ENCODE data around the gene TSPEAR. TPM values are rescaled to one million over a fixed set of nuclear protein-coding genes. Genes with fewer than 3 reads are reported as not detected.

TSPEAR gene
- total RNA-seq, 1 donor from 2014 or later, result 0.65 TPM

DNA sequence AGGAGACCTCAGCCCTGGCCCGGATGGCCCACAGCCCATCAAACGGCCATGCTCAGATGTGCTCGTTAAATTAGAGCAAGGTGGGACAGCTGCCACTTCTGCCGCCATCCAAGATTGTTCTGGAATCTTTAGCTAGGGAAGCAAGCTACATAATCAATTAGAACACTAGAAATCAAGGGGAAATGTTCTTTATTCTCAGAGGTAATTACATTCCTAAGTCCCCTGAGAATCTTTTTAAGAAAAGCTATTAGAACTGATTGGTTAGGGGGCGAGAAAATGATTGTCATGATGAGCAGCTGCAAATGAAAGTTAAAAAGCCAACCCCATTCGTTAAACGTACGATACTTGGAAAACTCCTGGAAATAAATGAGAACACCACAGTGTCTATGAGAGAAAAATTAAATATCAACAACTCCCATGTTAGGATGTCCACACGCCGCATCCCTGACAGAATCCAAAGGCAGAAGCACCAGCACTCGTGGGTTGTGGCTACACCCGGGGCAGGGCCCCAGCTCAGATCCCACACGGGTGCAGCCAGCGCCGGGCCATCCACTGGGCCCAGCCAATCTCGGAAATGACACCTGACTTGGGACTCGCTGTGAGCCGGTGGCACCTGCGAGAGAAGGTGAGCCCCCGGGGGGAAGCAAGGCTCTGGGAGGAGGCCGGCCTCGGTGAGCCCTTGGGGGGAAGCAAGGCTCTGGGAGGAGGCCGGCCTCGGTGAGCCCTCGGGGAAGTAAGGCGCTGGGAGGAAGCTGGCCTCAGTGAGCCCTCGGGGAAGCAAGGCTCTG is 209.0 kb downstream of the TSPEAR start:
- intact Hi-C loops (cut with DNase I), result no loop called here
- ATAC-seq (no peak), DNase-seq (ENCODE audit: missing footprints) (no peak)

DNA sequence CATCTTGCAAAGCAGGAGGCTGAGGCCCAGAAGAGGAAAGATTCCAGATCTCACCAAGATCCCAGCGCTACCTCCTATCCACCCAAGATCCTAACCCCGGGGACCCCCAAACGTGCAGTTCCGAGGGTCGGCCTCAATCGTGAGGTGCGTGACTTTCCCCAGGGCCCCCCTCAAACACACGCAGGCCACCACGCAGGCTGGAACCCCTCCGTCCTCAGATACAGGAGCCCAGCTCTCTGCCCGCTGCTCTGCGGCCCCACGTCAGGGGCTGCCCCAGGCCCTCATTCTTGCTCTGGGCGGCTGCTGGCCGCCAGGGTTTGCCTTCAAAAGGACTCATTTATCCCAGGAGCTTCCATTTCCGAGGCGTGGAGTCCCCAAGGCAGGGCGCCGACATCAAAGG is 211.3 kb downstream of the TSPEAR start:
- intact Hi-C loops (cut with DNase I), result no loop called here
- ATAC-seq, result no peak
- no peak for DNase-seq (ENCODE audit: missing footprints)

DNA sequence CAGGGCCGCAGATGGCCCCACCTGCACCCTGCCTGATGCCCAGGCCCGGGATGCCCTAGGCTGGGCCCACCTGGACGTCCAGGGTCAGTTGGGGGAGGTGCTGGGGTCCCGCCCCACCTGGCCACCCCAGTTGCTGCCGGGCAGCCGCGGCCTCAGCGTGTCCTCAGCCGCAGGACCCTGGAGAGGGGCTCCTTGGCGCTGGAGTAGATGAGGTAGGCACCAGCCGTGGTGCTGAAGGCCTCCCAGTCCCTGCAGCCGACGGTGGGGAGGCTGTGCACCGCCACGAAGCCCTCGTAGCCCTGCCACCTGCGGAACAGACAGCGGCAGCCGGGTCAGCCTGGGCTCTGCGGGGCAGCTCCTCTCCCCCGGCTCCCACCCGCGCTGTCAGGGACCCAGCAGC is 211.7 kb downstream of the TSPEAR start:
- DNase-seq (ENCODE audit: missing footprints) (no peak), ATAC-seq (no peak)
- intact Hi-C loops (cut with DNase I), result no loop called here

DNA sequence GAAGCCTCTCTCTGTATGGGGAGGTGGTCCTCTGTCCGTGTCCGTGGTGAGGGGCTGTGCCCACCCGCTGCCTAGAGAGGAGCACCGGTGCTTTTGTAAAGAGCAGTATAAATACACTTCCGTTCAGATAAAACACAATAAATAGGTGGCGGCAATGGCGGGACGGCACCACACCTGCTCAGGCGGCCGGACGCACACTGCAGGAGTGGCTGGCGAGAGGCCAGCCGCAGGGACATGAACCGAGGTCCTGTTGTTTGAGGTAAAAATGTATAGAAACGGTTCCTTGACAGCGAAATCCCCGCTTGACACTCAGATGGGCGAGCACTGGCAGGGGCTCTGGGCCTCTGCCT is 212.2 kb downstream of the TSPEAR start:
- DNase-seq (ENCODE audit: missing footprints), result no peak
- no peak for ATAC-seq
- intact Hi-C loops (cut with DNase I), result no loop called here

DNA sequence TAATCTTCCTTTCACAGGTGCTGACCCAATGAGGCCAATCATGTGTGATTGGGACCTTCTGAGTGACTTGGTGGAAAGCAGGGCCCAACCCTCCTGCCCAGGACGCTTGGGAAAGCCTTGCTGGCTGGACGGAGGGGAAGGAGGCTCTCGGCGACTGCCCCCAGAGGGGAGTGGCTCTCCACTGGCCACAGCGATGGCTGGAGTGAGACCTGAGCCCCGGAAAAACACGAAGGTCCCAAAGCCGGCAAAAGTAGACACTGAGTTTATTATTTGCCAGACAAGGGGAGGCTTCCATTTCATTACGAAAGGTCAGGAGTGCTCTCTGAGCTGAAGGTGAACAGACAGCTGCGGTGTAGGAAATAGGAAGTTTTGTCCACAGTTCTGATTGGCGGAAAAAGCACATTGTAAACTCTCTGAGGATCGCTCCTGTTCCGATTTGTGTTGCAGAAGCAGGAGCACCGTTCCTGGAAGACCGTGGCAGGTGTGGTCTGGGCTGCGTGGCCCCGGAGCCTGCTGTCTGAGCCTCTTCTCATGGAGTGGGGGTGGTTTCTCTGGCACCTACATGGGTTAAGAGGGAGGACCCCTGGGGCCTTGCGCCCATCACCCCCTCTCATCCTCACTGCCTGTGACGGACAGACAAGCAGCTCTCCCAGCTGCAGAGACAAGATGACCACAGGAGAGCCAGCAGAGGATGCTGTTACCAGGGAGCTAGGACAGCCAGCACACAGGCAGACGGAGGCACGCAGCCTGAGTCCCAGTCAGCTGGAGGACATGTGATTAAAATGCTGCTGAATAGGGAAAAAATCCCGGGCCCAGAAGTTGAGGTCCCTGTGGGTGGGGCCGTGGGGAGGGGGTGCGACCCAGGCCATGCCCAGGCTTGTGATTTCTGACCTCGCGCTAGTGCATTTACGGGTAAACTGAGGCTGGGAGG is 212.8 kb downstream of the TSPEAR start:
- DNase-seq (ENCODE audit: missing footprints) (no peak), ATAC-seq (no peak)
- intact Hi-C loops (cut with DNase I), result no loop called here

DNA sequence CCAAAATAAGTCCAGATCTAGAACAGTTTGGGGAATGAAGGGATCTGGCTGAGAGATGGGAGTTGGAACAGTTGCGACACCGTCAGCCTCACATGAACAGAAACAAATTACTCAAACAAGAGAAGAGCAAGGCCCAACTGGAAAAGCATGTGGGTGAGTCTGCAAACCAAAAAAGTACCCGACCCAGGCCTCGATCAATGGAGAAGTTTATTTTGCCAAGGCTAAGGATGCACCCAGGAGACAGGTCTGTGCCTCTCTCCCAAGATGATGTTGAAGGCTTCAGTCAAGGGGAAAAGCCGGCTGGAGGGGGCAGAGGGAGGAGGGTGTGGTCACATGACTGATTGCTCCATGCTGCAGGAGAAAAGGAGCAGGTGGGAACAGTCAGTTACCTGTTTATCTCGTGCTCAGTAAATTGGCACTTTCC is 213.7 kb downstream of the TSPEAR start:
- ATAC-seq, result peak; percentile 32
- no peak for DNase-seq (ENCODE audit: missing footprints)
- intact Hi-C loops (cut with DNase I), result no loop called here

DNA sequence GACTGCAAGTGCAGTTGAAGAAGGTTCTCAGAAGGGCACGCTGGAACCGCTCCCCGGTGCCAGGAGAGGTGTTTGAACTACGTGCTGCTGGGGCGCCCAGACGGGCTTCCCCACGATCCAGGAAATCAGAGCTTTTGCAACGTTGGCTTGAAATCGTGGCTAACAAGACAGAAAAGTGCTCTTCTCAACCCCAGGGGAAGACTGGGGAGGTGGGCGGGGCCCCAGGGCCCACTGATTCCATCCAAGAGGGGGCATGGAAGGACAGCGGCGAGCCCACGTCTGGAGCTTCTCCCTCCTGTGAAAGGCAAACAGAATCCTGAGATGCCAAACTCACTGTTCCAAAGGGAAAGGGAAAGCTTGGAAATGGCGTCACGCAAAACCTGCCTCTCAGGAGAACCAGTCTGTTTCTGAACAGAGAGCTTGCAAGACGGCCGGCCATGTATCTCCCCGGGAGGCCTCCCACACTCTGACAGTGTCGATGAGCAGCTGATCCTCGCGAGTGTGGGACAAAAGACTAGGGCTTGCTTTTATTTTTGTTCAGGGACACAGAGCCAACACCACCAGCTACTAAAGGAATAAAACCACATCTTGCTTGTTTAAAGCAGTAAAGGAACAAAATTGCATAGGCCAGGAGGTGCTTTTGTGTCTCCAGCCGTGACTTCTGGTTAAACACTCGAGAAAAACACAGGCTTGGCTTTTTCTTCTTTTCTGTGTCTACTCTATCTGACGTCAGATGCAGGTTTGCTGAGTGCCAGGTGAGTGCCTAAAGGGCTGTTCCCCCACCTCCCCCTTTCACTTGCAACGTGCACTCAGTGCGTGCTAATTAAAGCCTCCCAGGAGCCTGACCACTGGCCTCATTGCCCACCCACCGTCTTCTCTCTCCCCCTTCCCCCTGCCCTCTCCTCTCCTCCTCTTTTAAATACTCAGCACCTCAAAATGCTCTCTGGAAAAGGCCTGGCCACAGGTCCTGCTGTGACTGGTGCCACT is 214.5 kb downstream of the TSPEAR start:
- no peak for ATAC-seq
- intact Hi-C loops (cut with DNase I), result no loop called here
- no peak for DNase-seq (ENCODE audit: missing footprints)

DNA sequence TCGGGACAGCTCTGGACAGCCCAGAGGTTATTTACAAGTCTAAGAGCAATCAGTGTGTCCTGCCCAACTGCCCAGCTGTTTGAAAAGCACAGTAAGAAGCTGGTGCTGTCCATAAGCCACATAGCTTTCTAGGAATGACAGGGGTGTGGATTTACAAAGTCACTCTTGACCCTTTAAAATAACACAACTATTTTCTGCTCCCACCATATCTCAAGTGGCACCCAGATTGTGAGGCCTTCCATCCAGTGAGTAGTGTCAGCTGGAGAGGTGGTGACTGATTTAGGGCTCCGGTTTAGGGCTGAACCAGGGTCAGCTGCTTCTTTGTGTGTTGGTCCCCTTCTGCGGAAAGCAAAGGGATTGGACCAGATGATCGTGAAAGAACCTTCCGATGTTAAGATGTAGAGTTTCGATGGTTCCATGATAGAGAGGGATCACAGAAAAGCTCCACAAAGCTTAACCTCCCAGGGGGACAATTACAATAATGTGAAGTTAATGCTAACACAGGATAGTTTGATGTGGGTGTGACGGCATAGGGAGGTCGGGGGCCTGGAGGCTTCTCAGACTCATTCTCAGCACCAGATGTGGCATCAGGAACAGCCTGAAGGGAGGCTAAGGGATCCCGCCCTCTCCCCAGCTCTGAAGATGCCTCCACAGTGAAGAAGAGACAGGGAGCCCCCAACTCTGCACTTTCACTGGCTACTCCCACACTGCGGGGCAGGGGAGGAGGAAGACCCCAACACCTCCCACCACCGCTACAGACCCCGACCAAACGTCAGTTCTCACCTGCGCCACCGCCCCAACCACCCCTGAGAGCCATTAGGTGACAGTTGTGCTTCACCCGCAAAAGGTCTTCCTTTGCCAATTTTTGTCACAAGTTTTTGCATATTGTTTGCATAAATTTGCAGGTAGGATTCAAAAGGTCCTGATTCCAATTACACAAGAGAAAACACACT is 215.5 kb downstream of the TSPEAR start:
- peak; percentile 66 for ATAC-seq
- DNase-seq (ENCODE audit: missing footprints), result no peak
- intact Hi-C loops (cut with DNase I), result no loop called here

DNA sequence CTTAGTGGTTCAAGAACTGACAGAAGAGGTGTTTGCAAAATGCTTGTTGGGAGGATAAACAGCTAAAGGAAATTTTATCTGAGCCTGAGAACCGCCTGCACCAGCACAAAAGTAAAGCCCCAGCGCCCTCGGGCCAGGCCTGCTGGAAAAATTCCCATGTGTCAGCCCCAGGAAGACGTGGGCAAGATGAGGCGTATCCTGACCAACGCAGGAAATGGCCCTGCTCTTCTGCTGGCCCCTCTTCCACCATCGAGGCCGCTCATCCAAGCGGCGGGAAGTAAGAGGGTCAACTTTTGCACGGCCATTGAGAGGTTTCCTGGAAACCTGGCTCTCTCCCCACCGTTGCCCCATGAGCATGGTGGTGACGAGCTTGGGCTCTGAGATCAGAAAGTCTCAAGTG is 216.4 kb downstream of the TSPEAR start:
- DNase-seq (ENCODE audit: missing footprints) (no peak), ATAC-seq (no peak)
- intact Hi-C loops (cut with DNase I), result no loop called here

DNA sequence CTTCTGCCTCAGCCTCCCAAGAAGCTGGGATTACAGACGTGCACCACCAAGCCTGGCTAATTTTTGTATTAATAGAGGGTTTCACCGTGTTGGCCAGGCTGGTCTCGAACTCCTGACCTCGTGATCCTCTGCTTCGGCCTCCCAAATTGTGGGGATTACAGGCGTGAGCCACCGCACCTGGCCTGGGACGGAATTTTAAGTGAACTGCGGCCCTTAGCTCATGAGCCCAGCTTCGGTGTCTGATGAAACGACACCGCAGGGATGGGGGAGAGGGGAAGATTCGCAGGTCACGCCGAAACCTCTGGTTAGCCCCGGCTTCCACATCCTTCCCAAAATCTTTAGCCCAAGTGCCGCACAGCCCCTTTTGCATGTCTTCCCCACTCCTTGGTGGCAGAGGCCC is 217.0 kb downstream of the TSPEAR start:
- ATAC-seq, result no peak
- intact Hi-C loops (cut with DNase I), result no loop called here
- no peak for DNase-seq (ENCODE audit: missing footprints)

DNA sequence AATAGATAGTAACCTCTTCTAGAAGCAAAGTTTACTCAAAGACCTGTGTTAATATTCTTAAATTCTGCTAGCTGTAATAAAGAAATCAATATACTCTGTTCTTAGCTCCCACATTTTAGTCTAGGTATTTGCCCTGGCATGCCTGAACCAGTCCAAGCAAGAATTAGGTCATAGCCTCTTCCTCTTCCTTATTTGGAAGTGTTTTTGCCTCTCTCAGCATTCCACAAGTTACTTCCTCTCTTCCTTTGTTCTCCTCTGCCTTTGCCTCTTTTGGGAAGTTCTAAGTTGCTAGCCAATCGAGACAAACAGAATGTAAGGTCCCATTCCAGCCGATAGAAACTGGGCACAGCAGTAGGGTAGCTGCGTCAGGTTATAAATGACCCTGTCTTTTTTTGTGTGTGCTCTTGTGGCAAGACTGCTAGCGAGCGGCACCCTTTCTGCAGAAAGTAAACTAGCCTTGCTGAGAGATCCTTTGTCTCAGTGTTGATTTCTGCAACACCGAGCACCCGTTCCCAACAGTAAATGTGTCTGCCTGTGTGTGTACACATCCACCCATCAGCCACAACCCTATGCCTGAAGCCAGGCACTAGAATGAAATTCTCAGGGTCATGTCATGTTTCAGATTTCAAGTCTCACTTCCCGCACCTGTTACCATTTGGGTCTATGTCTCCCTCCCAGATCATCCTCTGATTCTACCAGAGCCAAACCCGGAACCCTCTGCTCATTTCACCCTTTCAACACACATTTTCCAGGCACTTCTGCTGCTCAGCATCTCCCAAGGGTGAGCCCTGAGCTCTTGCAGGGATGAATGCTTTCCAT is 218.6 kb downstream of the TSPEAR start:
- DNase-seq (ENCODE audit: missing footprints), result no peak
- intact Hi-C loops (cut with DNase I), result no loop called here
- no peak for ATAC-seq

DNA sequence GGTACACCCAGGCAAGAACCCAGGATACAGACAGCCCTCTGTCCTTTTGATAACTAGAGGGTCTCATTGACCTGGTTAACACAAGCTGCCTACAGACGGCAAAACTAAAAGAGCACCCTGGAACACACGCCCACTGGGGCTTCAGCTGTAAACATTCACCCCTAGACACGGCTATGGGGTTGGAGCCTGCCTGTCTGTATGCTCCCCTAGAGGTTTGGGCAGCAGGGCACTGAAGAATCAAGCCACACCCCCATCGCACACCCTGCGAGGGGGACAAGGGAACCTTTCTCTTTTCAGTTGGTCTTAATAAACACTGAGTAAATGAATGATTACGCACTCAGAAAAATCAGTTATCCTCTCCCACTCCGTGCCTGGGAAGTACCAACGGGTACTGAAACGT is 220.6 kb downstream of the TSPEAR start:
- intact Hi-C loops (cut with DNase I), result no loop called here
- DNase-seq (ENCODE audit: missing footprints) (no peak), ATAC-seq (no peak)

DNA sequence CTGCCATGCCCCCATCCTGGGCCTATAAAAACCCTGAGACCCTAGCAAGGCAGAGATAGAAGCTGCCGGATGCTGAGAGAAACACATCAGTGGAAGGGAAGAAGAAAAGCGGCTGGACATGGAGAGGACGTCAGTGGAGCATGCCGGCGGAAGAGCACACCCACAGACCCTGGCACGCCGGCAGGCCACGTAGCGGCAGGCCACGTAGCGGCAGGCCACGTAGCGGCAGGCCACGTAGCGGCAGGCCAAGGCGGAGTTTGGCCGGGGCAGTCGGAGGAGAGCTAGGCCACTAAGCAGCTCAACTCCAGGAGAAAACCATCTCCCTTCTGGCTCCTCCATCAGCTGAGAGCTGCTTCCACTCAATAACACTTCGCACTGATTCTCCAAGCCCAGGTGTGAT is 221.0 kb downstream of the TSPEAR start:
- ATAC-seq (no peak), DNase-seq (ENCODE audit: missing footprints) (no peak)
- intact Hi-C loops (cut with DNase I), result no loop called here

DNA sequence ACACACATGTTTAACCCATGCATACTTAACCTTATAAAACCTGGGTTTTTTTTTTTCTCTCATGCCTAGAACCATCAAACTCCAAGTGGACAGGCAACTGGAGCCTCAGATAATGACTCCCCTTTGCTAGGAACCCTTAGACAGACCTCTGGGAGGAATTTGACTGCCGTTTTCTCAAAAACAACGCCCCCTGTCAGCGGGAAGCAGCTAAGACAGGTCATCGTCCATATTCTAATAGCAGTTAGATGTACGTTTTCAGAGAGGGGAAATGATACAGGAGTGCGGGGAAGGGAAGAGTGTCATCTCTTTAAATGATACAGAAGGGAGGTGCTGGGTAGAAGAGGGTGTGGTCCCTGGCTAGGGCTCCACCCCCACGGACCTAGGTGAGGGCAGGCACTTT is 221.4 kb downstream of the TSPEAR start:
- DNase-seq (ENCODE audit: missing footprints) (no peak), ATAC-seq (no peak)
- intact Hi-C loops (cut with DNase I), result no loop called here

DNA sequence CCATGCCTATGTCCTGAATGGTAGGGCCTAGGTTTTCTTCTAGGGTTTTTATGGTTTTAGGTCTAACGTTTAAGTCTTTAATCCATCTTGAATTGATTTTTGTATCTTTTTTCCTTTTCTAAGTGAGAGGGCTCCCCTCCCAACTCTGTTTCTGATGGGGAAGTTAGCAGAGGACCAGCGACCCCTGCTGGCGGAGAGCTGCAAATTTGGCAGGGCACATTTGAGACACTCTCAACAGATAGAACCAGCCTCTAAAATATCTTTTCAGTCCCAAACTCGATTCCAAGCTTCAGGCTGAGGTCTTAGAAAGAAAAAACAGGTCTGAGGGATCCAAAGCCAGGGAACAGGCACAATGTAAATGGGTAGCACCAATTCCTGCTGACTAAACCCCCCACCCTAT is 223.5 kb downstream of the TSPEAR start:
- DNase-seq (ENCODE audit: missing footprints) (no peak), ATAC-seq (no peak)
- intact Hi-C loops (cut with DNase I), result no loop called here

DNA sequence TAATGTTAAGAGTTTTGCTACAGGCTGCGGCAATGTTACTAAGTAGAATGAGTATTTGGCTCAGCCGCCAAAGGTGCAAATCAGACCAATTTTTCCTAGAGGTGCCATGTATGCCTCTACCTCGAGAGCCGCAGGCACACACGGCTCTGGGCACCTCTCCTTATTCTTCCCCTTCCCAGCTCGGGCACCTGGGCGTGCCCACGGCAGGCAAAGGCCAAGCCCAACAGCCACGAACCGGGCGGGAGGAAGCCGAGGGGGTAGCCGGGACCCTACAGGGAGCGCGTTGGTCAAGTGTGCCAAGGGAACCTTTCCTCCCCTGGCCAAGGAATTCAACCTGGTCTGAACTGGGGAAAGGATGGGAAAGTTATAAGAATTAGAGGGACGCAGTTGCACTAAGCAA is 225.1 kb downstream of the TSPEAR start:
- DNase-seq (ENCODE audit: missing footprints) (no peak), ATAC-seq (no peak)
- intact Hi-C loops (cut with DNase I), result no loop called here

DNA sequence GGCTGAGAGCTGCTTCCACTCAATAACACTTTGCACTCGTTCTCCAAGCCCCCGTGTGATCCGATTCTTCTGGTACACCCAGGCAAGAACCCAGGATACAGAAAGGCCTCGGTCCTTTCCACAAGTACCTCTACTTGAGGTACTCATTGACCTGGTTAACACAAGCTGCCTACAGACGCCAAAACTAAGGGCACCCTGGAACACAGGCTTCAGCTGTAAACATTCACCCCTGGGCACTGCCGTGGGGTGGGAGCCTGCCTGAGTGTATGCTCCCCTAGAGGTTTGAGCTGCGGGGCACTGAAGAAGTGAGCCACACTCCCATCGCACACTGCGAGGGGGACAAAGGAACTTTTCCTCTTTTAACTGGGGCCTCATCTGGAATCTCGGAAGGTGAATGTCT is 225.6 kb downstream of the TSPEAR start:
- DNase-seq (ENCODE audit: missing footprints) (no peak), ATAC-seq (no peak)
- intact Hi-C loops (cut with DNase I), result no loop called here

Measured in Right ventricle myocardium inferior (tissue), 1 donor.